Naive B cell (primary cell): Measurements from ENCODE around the gene HDC. TPM values are rescaled to one million over a fixed set of nuclear protein-coding genes. Genes with fewer than 3 reads are reported as not detected.

Experiments
- ATAC-seq, 2 donors: fragments of 150-1000 bp; cut with Tn5 transposase; 2 replicates each; pipeline ENCODE4 v1.10.0; 2021; ENCODE audit warnings: low read depth in 2 of 2, mild to moderate bottlenecking in 2 of 2, moderate library complexity in 2 of 2
- DNase-seq: peaks from one replicate; pipeline ENCODE4 v3.0.0; 2022
- H3K27ac Mint-ChIP-seq, 6 donors: one replicate each; pipeline ENCODE4 v1.8.0; 2020 to 2022; ENCODE audit warnings: mild to moderate bottlenecking in 6 of 6, mixed read lengths in 6 of 6, moderate library complexity in 5 of 6, inconsistent platforms in 2 of 6
- H3K27me3 Mint-ChIP-seq, 3 donors: one replicate each; pipeline ENCODE4 v1.8.0; 2021 to 2022; ENCODE audit warnings: mixed read lengths in 3 of 3, mild to moderate bottlenecking in 1 of 3
- H3K36me3 Mint-ChIP-seq, 2 donors: one replicate each; pipeline ENCODE4 v1.8.0; 2020 to 2022; ENCODE audit warnings: mixed read lengths in 2 of 2, inconsistent platforms in 1 of 2, mild to moderate bottlenecking in 1 of 2
- H3K4me1 Mint-ChIP-seq, 3 donors: one replicate each; pipeline ENCODE4 v1.8.0; 2020 to 2022; ENCODE audit warnings: mixed read lengths in 3 of 3, inconsistent platforms in 1 of 3, mild to moderate bottlenecking in 1 of 3, moderate library complexity in 1 of 3
- H3K4me3 Mint-ChIP-seq, 8 donors: one replicate each; pipeline ENCODE4 v1.8.0; 2020 to 2022; ENCODE audit warnings: mild to moderate bottlenecking in 8 of 8, mixed read lengths in 8 of 8, moderate library complexity in 8 of 8, inconsistent platforms in 2 of 8
- H3K9me3 Mint-ChIP-seq, 7 donors: one replicate each; pipeline ENCODE4 v1.8.0; 2020 to 2022; ENCODE audit warnings: mixed read lengths in 7 of 7, mild to moderate bottlenecking in 5 of 7, inconsistent platforms in 2 of 7, moderate library complexity in 1 of 7
- polyA plus RNA-seq, 6 donors: library from polyadenylated mRNA; unstranded; fragments of 300-500 nt; fragmentation: Illumina TruSeq; gene quantifications; one replicate each; pipeline ENCODE4 v1.2.3, GENCODE V29; 2021; ENCODE audit warnings: low read depth in 6 of 6

The HDC gene
- polyA plus RNA-seq, 6 donors from 2014 or later, result 0.20 to 2.8 TPM; not detected in 4

GRCh38 chr15:50231761-50232160 is 33.8 kb downstream of the HDC start:
- Mint-ChIP-seq H3K9me3 (no peaks in the 10 kb centered on the region), H3K36me3 (no peaks in the 10 kb centered on the region), H3K27me3 (no peaks in the 10 kb centered on the region), H3K4me1 (no peaks in the 10 kb centered on the region), H3K27ac (no peak overlapping the region), H3K4me3 (no peak overlapping the region)
- DNase-seq, result no peak
- ATAC-seq, result no peak

DNA sequence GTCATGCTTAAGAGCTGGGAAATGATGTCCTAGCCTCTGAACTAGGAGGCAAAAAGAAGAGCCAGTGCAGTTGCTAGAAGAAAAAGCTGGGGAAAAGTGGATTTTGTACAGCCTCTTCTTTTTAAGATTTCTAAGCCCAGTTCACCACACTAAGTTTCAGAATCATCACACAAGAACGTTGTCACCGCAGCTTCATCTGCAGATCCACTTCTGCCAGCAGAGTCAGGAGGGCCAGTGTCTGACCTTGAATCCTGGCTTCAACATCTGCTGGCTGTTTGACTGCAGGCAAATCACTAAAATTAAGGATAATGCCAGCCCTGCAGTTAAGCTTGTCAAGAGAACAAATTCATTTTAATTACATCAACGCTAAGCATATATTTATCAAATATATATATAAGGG is 36.2 kb downstream of the HDC start:
- ATAC-seq (no peak), DNase-seq (no peak)
- Mint-ChIP-seq H3K36me3 (no peaks in the 10 kb centered on the region), H3K4me3 (no peak overlapping the region), H3K4me1 (no peaks in the 10 kb centered on the region), H3K9me3 (no peaks in the 10 kb centered on the region), H3K27ac (no peak overlapping the region), H3K27me3 (no peaks in the 10 kb centered on the region)

GRCh38 chr15:50228866-50229265 is 36.7 kb downstream of the HDC start:
- ATAC-seq, result no peak
- Mint-ChIP-seq H3K36me3 (no peaks in the 10 kb centered on the region), H3K4me3 (no peak overlapping the region)

DNA sequence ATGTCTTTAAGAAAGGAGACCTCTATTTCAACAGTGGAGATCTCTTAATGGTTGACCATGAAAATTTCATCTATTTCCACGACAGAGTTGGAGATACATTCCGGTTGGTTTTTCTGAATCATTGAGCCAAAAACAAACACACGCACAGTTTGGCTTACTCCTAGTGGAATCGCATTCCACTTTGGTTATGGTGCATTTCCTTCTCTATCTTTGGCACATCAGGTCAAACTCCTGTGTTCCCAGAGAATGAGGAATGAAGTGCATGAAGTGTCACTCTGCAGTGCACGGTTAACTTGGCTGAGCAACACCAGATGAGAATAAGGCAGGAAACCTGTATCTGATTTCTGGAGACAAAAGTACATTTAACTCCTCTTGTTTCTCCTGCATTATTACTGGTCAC is 38.5 kb downstream of the HDC start:
- no peaks in the 10 kb centered on the region for H3K27me3 Mint-ChIP-seq
- H3K9me3 Mint-ChIP-seq, result no peaks in the 10 kb centered on the region
- peaks cover 3 to 5% (median 4%) of the 10 kb centered on the region in 3 donors for H3K4me1 Mint-ChIP-seq
- no peak overlapping the region for H3K27ac Mint-ChIP-seq
- no peak for ATAC-seq
- DNase-seq, result no peak
- no peaks in the 10 kb centered on the region for H3K36me3 Mint-ChIP-seq
- H3K4me3 Mint-ChIP-seq, result no peak overlapping the region

More at GRCh38 chr15:50228866-50229265, 36.7 kb downstream of the HDC start:
- Mint-ChIP-seq H3K9me3 (no peaks in the 10 kb centered on the region), H3K27me3 (no peaks in the 10 kb centered on the region), H3K27ac (no peak overlapping the region), H3K4me1 (no peaks in the 10 kb centered on the region)
- DNase-seq, result no peak

DNA sequence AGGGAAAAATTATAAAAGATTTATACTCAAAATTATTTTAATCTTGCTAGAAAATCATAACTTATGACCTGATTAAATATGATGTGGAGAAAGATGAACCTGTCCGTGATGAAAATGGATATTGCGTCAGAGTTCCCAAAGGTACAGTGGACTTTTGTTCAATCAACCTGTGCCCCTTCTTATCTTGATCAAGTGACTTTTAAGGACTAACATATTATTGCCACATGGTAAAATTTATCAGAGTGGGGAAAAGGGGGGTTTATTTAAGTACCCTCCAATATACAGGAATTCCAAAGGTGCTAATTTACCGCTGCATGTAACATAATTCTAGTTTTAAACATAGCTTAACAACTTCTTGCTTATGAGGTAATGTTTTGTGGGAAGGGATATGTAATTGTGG is 39.6 kb downstream of the HDC start:
- H3K9me3 Mint-ChIP-seq, result no peaks in the 10 kb centered on the region
- H3K4me3 Mint-ChIP-seq, result no peak overlapping the region
- H3K4me1 Mint-ChIP-seq, result peaks cover 4 to 7% (median 6%) of the 10 kb centered on the region in 3 donors
- DNase-seq (no peak), ATAC-seq (no peak)
- H3K27me3 Mint-ChIP-seq, result no peaks in the 10 kb centered on the region
- H3K27ac Mint-ChIP-seq, result no peak overlapping the region
- no peaks in the 10 kb centered on the region for H3K36me3 Mint-ChIP-seq

GRCh38 chr15:50225057-50225456 is 40.5 kb downstream of the HDC start:
- peaks cover 4 to 7% (median 6%) of the 10 kb centered on the region in 3 donors for H3K4me1 Mint-ChIP-seq

DNA sequence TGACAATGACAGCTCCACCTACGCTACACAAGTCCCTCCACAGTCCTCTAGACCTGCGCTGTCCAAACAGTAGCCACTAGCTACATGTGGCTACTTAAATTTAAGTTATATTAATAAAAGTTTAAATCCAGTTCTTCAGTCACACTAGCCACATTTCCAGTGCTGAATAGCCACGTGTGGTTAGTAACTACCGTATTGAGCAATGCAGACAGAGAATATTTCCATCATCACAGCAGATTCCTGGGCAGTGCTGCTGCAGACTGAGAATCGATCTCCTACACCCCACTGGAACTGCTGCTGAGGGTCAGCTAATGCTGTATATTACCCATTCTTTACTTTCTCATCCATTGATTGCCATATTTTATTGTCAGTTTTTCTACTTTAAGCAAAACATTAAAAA is 40.9 kb downstream of the HDC start:
- Mint-ChIP-seq H3K4me1 (peaks cover 4 to 7% (median 6%) of the 10 kb centered on the region in 3 donors), H3K27ac (no peak overlapping the region), H3K9me3 (no peaks in the 10 kb centered on the region), H3K27me3 (no peaks in the 10 kb centered on the region), H3K36me3 (no peaks in the 10 kb centered on the region), H3K4me3 (no peak overlapping the region)
- ATAC-seq, result no peak
- no peak for DNase-seq

More at GRCh38 chr15:50225057-50225456, 40.5 kb downstream of the HDC start:
- Mint-ChIP-seq H3K27me3 (no peaks in the 10 kb centered on the region), H3K4me3 (no peak overlapping the region), H3K9me3 (no peaks in the 10 kb centered on the region), H3K36me3 (no peaks in the 10 kb centered on the region), H3K27ac (no peak overlapping the region)
- no peak for ATAC-seq
- no peak for DNase-seq

DNA sequence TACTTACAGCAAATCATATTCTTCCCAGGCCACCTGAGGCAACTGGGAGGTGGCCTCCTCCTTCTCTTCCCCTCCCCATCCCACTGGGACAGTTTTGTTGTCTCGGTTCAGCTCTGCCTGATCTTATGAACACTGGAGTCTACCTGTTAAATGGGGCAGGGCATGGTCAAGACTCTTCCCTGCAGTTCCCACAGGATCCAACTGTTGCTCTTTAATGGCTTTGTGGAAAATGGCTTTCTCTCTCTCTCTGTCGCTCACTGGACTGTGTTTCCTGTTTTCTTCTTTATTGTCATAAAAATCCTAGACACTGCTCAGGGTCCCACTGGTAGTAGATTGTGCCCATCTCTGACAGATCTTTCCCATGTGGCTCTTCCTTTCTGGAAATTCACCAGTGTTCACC is 43.3 kb downstream of the HDC start:
- H3K9me3 Mint-ChIP-seq, result no peaks in the 10 kb centered on the region
- H3K27ac Mint-ChIP-seq, result peak overlapping the region in 2 of 6 donors; percentile 17 to 44
- DNase-seq (no peak), ATAC-seq (no peak)
- peaks cover 4 to 7% (median 6%) of the 10 kb centered on the region in 3 donors for H3K4me1 Mint-ChIP-seq
- H3K27me3 Mint-ChIP-seq, result no peaks in the 10 kb centered on the region
- H3K4me3 Mint-ChIP-seq, result peak overlapping the region in 1 of 8 donors; percentile 23
- no peaks in the 10 kb centered on the region for H3K36me3 Mint-ChIP-seq

GRCh38 chr15:50219820-50220219 is 45.7 kb downstream of the HDC start:
- Mint-ChIP-seq H3K4me3 (peak overlapping the region in 1 of 8 donors; percentile 54), H3K27ac (no peak overlapping the region), H3K36me3 (no peaks in the 10 kb centered on the region), H3K27me3 (no peaks in the 10 kb centered on the region), H3K9me3 (peaks cover 0 to 4% (median 0%) of the 10 kb centered on the region in 7 donors), H3K4me1 (peaks cover 4 to 7% (median 6%) of the 10 kb centered on the region in 3 donors)
- DNase-seq, result no peak
- no peak for ATAC-seq

GRCh38 chr15:50218691-50219090 is 46.8 kb downstream of the HDC start:
- H3K36me3 Mint-ChIP-seq, result peaks cover 0 to 4% of the 10 kb centered on the region in 2 donors
- peaks cover 4 to 7% (median 6%) of the 10 kb centered on the region in 3 donors for H3K4me1 Mint-ChIP-seq
- peaks cover 0 to 5% (median 0%) of the 10 kb centered on the region in 3 donors for H3K27me3 Mint-ChIP-seq
- ATAC-seq (no peak), DNase-seq (no peak)
- peaks cover 0 to 4% (median under 1%) of the 10 kb centered on the region in 7 donors for H3K9me3 Mint-ChIP-seq
- no peak overlapping the region for H3K4me3 Mint-ChIP-seq
- no peak overlapping the region for H3K27ac Mint-ChIP-seq

DNA sequence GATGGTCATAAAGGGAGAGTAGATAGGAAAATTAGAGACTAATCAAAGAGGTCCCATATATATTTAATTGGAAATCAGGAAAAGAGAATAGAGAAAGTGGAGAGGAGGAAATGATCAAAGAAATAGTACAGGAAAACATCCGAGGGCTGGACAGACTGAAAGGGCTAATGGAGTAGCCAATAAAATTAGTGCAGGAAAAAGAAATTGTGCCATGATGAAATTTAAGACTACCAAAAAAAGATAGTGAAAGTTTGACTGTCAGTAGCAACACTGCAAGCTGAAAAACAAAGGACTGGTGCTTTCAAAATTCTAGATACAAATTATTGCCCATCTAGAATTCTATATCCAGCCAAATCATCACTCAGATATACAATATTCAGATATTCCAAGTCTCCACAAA is 47.2 kb downstream of the HDC start:
- no peak for DNase-seq
- Mint-ChIP-seq H3K27ac (no peak overlapping the region), H3K4me1 (peaks cover 4 to 7% (median 6%) of the 10 kb centered on the region in 3 donors), H3K36me3 (peaks cover 0 to 8% of the 10 kb centered on the region in 2 donors), H3K9me3 (peaks cover 0 to 6% (median 1%) of the 10 kb centered on the region in 7 donors), H3K4me3 (no peak overlapping the region), H3K27me3 (peaks cover 0 to 7% (median 0%) of the 10 kb centered on the region in 3 donors)
- no peak for ATAC-seq

- Mint-ChIP-seq H3K4me1 (no peaks in the 10 kb centered on the region), H3K9me3 (peaks cover 6 to 37% (median 25%) of the 10 kb centered on the region in 7 donors), H3K4me3 (no peak overlapping the region), H3K36me3 (peaks cover 19 to 48% of the 10 kb centered on the region in 2 donors), H3K27ac (no peak overlapping the region), H3K27me3 (peaks cover 0 to 8% (median 7%) of the 10 kb centered on the region in 3 donors)
- ATAC-seq (no peak), DNase-seq (no peak)
Measured at GRCh38 chr15:50210462-50211157, 54.9 kb downstream of the HDC start.

GRCh38 chr15:50209809-50210208 is 55.7 kb downstream of the HDC start:
- Mint-ChIP-seq H3K27me3 (peaks cover 0 to 8% (median 7%) of the 10 kb centered on the region in 3 donors), H3K9me3 (peaks cover 6 to 33% (median 25%) of the 10 kb centered on the region in 7 donors), H3K4me1 (no peaks in the 10 kb centered on the region), H3K27ac (no peak overlapping the region), H3K4me3 (no peak overlapping the region), H3K36me3 (peaks cover 19 to 48% of the 10 kb centered on the region in 2 donors)
- ATAC-seq, result no peak
- DNase-seq, result no peak

DNA sequence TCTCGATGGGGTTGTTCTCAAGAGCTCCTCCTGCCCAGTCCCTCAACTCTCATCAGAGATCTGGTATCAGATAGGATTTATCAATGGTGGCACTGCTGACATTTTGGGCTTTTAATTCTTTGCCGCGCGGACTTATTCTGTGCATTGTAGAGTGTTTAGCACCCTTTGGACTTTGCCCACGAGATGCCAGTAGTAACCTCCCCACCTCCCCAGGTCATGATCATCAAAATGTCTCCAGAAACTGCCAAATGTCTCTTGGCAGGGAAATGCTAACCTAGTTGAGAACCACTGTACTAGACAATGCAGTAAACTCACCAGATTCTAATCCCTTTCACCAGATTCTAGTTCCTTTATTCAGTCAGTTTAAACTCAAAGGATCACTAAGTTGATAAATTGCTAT is 59.5 kb downstream of the HDC start:
- H3K9me3 Mint-ChIP-seq, result peaks cover 0 to 12% (median 7%) of the 10 kb centered on the region in 7 donors
- DNase-seq (no peak), ATAC-seq (no peak)
- no peaks in the 10 kb centered on the region for H3K4me1 Mint-ChIP-seq
- H3K36me3 Mint-ChIP-seq, result peaks cover 4 to 19% of the 10 kb centered on the region in 2 donors
- no peak overlapping the region for H3K27ac Mint-ChIP-seq
- peaks cover 0 to 8% (median 0%) of the 10 kb centered on the region in 3 donors for H3K27me3 Mint-ChIP-seq
- no peak overlapping the region for H3K4me3 Mint-ChIP-seq
